NCI-H1092 (cell line): Measurements from ENCODE around the gene CNTNAP2.
"Not testable (repeated sequence)": the region's sequence is repeated elsewhere in the genome, so short reads cannot be mapped to it uniquely, and the experiment has no call there.

Experiments used
- DNase-seq: peaks from one replicate; lab custom pipeline; 2025; lab: John Stamatoyannopoulos, UW

CNTNAP2 gene

GRCh38 chr7:147759327-147759943, 1642.8 kb downstream of the CNTNAP2 start:
- no peak for DNase-seq

GRCh38 chr7:147765301-147765700, 1648.7 kb downstream of the CNTNAP2 start:
- DNase-seq = no peak

- no peak for DNase-seq
Measured at GRCh38 chr7:147771344-147771743, 1654.7 kb downstream of the CNTNAP2 start.

- DNase-seq = no peak
Measured at GRCh38 chr7:147774461-147774860, 1657.9 kb downstream of the CNTNAP2 start.

DNA sequence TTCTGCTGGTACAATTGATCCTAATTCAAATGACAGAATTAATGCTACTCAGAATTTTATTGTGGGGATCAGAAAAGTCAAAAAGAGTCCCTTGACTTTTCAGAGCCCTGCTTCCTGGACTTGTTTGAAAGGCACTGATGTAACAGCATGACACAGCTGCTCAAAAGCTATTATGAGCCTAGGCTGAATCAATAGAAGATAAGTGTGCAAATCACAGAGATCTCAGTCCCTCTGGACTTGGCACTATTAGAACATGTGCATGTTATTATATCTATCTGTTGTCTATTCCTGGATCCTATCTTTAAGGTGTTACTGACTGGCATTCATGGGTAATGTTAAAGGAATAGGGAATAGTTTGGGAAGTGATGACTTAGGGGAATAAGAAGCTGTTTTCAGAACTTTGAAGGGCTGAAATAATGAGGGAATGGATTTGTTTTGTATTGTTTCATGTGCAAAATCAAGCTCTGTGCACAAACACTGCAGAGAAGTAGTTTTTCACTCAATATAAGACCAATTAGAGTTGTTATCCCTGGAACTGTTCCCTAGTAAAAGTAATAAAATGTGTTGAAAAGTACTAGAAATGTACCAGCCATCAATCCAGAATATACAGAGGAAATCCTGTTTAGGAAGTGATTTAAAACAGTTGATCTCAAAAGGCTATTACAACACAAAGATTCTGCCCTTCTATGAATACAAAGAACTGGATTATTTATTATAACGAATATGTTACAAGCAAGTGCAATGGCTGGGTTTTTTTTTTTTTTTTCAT, 1659.1 kb downstream of the CNTNAP2 start:
- DNase-seq = peak; percentile 78

GRCh38 chr7:147777309-147777708, 1660.7 kb downstream of the CNTNAP2 start:
- DNase-seq = no peak

DNA sequence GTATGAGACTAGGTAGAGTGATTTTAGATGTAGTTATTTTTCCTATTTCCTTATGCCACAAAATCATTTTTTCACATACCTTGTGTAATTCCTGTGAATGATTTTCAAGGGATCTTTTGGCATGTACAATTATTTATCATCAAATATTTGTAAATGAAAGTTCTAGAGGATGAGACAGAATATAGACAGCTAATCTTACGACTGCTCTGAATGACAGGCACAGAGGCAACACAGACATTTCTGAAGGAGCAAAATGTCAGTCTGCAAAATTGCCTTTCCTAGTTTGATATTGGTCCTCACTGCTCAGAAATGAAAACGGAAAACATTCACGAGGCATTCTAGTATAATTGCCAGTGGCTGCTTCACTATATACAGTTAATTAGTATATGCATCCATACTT, 1663.3 kb downstream of the CNTNAP2 start:
- DNase-seq = no peak

GRCh38 chr7:147796581-147796980, 1680.0 kb downstream of the CNTNAP2 start:
- no peak for DNase-seq

DNA sequence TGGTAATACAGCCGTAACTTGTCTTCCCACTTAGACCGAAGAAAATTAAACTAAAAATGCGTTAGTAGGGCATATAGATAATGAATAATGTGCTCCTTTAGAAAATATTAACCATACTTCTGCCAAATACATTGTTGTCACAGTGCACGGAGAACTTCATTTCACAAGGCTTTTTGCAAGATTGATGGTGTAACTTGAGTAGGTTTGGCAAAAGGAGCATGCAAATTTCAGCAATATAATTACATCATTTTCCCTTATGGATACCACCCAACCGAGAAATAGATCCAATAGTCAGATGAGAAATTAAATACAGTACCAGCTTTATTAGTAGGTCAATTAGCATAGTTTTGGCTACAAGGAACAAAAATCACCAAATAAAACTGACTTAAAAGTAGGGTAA, 1681.4 kb downstream of the CNTNAP2 start:
- DNase-seq = no peak

DNA sequence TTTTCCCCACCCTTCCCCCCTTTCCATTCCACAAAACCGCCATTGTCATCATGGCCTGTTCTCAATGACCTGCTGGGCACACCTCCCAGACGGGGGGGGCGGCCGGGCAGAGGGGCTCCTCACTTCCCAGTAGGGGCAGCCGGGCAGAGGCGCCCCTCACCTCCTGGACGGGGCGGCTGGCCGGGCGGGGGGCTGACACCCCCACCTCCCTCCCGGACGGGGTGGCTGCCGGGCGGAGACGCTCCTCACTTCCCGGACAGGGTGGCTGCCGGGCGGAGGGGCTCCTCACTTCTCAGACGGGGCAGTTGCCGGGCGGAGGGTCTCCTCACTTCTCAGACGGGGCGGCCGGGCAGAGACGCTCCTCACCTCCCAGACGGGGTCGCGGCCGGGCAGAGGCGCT, 1685.2 kb downstream of the CNTNAP2 start:
- not testable (repeated sequence) for DNase-seq

DNA sequence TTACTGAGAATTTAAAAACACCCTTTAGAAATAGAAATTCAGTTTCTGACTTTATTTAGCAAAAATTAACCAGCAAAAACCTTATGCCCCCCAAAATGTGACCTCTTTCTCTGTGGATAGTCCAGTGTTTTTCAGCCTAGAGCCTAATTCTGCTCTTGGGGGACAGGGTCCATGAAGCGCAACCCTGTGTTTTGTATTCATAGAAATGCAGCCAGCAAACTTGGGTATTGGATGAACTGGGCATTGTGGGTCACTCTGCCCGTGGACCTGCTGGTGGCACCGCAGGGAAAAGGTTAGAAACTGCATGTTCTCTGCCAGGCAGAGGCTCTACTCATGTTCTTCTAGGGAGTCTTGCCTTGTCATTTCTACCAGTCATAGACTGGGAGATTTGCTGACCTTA, 1686.5 kb downstream of the CNTNAP2 start:
- DNase-seq = no peak

GRCh38 chr7:147803606-147804005, 1687.0 kb downstream of the CNTNAP2 start:
- peak; percentile 33 for DNase-seq

DNA sequence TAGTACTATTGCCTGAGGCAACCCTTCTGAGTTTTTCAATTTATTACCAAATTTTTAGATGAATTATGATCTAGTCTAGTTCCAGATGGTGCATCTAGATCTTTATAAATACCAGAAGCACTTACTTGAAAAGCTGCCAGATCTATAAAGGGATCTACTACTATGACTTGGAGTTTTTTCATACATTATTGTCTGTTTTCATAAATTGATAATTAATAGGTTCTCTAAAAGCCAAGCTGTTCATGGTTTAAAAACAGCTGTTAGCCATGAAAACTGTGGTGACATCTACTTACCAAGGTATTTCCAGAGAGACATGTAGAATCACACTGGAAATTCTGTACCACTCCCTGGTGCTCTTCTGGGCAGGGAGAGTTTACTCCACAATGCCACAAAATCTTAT, 1687.4 kb downstream of the CNTNAP2 start:
- no peak for DNase-seq

DNA sequence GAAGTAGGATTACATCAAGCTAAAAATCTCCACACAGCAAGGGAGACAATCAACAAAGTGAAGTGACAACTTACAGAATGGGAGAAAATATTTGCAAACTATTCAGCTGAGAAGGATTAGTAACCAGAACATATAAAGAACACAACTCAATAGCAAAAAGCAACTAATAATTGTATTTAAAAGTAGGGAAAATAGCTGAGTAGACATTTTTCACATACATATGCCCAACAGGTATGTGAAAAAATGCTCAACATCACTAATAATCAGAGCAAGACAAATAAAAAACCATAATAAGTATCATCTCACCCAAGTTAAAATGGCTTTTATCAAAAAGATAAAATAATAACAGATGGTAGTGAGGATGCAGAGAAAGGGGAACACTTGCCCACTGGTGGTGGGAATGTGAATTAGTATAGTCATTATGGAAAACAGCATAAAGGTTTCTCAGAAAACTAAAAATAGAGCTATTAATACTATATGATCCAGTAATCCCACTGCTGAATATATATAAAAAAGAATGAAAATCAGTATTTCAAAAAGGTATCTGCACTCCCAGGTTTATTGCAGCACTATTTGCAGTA, 1689.5 kb downstream of the CNTNAP2 start:
- no peak for DNase-seq

GRCh38 chr7:147809786-147810185, 1693.2 kb downstream of the CNTNAP2 start:
- DNase-seq = no peak

DNA sequence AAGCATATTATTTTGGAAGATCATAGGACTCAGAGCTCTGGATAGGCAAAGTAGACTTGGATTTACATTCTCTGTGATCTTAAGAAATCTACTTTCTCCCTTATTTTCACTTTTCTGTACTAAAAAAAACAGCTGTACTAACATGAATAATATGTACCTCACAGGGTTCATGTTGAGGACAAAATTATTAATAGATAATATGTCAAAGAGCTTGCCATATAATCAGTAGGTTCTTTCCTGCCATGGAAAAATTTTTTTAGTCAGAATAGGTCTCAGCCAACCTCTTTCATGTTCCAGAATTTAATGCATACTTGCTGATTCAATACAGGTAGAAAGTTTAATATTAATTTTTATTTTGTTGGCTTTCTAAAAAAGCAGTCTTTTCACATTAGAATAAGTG, 1693.7 kb downstream of the CNTNAP2 start:
- no peak for DNase-seq

DNA sequence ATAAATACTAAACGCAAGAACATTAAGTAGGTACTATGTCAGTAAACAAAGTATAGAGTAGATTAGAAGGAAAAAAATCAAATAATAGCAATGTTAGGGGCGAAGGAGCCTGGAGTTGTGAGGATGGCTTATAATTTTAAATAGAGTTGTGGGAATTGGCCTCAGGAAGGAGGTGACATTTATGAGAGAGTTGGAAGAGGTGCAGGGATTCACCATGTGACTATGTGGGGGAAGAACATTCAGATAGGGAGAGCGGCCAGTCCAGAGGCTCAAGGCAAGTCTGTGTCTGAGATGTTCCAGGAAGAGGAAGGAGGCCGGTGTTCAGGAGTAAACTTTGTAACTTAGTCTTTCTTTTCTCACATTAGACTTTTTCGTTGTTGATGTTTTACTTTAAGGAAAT, 1695.3 kb downstream of the CNTNAP2 start:
- DNase-seq = no peak

GRCh38 chr7:147813316-147813715, 1696.7 kb downstream of the CNTNAP2 start:
- no peak for DNase-seq

DNA sequence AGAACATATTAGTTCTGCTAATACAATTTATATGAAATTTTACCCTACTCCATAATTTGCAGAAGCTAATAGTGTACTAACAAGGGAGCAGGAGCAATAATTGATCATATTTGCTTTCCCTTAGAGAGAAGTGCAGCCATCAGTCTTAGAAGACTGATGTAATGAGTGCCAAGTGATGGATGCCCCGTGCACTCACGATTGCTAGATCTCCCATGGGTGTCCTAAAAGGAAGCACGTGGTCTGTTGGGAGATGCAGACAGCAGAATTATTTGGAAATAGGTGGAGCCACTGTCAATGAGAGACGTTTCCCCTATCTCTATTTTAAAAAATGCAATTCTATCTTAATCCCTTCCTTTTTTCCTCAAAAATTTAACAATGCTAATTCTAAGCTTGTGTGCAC, 1701.7 kb downstream of the CNTNAP2 start:
- no peak for DNase-seq

- DNase-seq = no peak
Measured at GRCh38 chr7:147824671-147825070, 1708.1 kb downstream of the CNTNAP2 start.

DNA sequence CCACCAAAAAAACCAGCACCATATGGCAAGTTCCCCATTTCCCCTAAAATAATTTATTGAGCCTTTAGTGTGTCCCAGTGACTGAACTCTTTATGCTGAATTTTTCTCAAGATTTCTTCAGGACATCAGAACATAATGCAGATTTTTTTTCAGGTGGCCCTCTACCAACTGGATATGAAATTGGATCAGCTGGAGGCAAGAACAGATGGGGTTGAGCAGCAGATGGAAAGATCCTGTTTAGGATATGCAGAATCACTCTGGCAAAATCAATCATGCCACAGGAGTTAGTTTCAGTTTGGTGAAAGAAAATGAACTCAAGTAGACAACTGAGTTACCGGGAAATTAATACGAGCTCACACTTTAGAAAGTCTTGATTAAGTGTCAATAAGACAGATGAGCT, 1712.4 kb downstream of the CNTNAP2 start:
- no peak for DNase-seq

DNA sequence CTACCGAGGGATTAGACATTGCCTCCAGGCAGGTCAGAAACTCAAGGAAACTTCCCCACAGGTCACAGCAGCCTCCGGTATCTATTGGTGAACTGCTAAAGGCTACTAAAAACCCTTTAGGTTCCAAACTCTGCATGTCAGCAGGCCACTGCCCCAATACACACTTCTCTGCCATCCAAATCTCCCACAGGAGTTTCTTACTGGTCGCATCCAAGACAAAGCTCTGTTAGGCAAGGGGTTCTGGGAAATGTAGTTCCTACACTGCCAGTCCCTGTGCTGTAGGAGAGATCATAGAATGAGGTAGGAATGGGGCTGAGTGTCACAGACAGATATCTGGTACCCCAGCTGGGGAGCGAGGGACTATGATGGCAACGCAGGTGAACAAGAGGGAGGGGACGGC, 1717.0 kb downstream of the CNTNAP2 start:
- DNase-seq = no peak

DNA sequence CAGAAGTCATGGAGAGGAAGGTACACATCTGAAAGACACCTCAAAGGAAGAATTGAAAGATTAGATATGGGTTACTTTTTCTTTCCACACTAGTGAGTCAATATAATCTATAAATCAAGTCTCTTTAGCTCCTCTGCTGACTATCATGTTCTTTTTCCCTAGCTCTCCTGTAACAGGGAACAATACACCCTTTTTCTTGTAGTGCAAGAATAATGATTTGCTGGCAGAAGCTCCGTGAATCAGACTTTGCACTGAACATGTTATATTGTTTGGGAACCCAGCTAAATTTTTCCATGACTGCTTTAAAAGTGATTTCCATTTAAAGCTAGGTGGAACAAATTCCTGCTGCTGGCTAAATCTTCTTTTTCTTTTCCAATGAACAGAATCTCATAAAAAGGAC, 1717.4 kb downstream of the CNTNAP2 start:
- no peak for DNase-seq

GRCh38 chr7:147852833-147853232, 1736.2 kb downstream of the CNTNAP2 start:
- no peak for DNase-seq
